GM12873 (cell line): ENCODE results near the gene PTPRR.

Experiments used
- TF ChIP-seq, protein P1 (sequence below): IDR thresholded peaks from 2 replicates; pipeline ENCODE4 v1.5.1; 2012; ENCODE audit warnings: low read depth, mild to moderate bottlenecking, moderate library complexity, low read length, control low read depth; ENCODE audit not compliant: insufficient read depth; ENCODE audit errors: missing control alignments

The PTPRR gene, protein sequence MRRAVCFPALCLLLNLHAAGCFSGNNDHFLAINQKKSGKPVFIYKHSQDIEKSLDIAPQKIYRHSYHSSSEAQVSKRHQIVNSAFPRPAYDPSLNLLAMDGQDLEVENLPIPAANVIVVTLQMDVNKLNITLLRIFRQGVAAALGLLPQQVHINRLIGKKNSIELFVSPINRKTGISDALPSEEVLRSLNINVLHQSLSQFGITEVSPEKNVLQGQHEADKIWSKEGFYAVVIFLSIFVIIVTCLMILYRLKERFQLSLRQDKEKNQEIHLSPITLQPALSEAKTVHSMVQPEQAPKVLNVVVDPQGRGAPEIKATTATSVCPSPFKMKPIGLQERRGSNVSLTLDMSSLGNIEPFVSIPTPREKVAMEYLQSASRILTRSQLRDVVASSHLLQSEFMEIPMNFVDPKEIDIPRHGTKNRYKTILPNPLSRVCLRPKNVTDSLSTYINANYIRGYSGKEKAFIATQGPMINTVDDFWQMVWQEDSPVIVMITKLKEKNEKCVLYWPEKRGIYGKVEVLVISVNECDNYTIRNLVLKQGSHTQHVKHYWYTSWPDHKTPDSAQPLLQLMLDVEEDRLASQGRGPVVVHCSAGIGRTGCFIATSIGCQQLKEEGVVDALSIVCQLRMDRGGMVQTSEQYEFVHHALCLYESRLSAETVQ

DNA sequence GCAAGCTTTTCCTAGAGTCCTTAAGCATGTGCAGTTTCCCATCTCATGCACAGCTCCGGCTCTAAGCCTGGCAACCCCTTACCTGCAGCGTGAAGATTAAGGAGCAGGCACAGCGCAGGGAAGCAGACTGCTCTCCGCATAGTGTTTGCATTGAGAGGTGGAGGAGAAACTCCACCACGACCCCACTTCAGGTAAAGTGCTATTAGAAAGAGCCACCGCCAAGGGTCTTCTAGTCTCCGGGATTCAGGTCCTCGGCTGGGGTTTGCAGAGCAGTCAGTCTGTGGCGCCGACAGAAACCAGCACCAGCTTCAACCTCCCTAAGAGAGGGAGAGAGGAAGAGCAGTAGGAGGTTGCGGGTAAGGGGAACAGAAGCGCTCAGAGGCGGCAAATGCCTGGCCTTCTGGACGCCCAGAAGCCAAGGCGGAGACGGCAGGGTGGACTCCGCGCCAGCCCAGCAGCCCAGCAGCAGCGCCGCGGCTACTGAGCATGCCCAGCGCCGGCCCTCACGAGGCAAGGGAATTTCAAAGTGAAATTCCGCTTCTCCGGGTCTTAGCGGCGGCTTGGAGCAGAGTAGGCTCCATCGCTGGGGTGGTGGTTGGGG lies at the start of gene PTPRR:
Gene PTPRR (minus strand): TSS at position 488 of the 601 bp plus-strand sequence. CDS start 348 bp downstream, at position 140.
- TF ChIP-seq, protein P1, sequence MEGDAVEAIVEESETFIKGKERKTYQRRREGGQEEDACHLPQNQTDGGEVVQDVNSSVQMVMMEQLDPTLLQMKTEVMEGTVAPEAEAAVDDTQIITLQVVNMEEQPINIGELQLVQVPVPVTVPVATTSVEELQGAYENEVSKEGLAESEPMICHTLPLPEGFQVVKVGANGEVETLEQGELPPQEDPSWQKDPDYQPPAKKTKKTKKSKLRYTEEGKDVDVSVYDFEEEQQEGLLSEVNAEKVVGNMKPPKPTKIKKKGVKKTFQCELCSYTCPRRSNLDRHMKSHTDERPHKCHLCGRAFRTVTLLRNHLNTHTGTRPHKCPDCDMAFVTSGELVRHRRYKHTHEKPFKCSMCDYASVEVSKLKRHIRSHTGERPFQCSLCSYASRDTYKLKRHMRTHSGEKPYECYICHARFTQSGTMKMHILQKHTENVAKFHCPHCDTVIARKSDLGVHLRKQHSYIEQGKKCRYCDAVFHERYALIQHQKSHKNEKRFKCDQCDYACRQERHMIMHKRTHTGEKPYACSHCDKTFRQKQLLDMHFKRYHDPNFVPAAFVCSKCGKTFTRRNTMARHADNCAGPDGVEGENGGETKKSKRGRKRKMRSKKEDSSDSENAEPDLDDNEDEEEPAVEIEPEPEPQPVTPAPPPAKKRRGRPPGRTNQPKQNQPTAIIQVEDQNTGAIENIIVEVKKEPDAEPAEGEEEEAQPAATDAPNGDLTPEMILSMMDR = no peak

DNA sequence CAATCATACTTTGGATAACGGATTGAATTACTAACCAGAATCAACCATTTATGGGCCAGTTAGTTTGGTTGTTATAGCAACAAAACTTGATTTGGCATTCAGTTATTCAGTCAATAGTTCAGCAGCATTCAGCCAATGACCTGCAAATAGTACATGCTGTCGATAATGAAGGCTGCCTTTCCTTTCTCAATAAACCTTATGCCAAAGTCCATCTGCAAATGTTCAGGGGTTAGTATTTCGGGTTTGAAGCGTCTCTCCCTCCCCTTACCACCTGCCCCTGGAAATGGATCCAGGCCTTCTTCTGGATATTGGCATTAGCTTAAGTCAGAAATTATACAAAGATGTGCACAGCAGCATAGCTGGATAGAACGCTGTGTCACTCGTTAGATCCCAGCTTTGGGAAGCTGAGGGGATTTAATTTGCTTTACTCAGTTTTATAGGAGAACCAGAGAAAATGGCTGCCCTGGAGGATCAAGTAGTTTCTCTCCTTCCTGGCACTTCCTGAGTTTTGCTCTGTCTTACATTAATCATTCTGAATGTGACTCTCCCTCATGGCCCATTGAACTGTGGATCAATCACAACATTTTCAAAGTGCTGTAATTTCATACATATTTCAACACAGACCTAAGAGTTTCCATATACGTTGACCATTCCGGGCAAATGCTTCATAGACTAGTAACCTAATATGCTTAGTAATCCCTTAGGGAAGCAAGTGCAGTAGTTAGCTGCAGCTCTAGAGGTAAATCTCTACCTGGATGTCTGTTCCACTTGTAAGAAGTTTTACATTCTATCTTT lies 46.7 kb upstream of the PTPRR start:
- TF ChIP-seq, protein P1 = no peak

DNA sequence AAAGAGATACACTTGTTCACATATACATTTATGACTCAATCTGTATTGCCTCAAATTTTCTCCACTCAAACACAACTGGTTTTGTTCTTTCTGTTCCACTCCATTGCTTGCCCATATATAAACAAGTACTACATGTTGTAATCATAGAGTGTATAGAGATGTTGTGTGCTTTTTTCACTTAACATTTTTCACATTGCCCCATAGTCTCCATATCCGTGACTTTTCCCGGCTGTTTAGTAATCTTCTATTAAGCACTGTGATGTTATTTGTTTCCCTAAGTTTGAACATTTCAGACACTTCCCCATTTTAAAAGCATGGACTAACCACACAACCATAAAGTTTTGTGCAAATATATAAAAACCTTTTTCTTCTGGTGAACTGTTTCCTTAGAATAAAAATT lies 45.5 kb upstream of the PTPRR start:
- TF ChIP-seq, protein P1 = no peak

DNA sequence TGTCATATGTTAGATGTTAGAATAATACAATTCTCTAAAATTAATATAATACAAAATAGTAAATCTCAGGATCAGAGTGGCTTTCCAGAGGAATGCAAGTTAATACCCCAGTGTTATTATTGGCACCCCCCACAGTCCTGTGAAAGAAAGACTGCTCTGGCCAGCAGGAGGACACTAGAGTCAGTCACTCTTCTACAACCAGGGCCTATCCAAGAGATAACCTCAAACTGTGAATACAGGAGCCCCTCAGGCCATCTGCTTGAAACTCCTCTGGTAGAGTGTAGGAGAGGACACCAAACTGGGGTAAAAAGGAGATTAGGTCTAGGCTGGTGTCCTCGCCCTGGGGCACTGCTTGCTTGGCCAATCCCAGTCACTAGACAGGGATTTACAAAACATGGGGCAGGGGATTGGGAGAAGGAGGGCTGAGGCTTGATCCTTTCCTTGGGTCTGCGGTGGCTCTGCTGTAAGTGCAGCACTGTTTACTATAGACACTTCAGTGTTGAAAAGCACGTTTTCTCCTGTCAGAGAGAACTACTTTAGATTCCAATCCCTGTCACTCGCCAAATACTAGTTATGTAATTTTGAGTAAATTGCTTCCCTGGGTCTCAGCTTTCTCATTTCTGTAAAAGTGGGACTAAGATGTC lies 44.5 kb upstream of the PTPRR start:
- TF ChIP-seq, protein P1 = no peak

DNA sequence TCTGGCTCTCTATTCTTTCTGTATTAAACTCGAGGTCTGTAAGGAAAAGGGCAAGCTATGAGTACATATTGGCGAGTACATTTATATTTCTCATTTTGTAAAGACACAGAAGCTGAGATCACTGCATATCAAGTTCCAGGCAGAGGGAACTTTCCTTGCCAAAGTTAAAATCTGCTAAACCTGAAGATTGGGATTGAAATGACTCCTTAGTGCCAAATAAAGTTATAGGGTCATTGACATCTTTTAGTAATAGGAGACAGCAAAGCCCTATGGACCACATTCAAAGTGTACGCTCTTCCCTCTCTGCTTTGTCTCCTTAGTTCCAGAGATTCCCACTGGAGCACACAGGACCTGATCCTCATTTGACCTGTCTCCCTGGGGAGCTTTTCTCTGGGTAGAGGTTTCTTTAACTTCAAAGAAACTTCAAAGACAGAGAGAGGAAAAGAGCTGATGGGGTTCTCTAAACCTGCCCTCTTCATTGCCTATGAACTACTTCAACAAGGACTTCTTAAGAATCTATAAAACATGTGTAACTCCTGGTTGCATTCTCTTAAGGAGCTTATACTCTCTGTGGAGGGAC lies 42.6 kb upstream of the PTPRR start:
- TF ChIP-seq, protein P1 = no peak

DNA sequence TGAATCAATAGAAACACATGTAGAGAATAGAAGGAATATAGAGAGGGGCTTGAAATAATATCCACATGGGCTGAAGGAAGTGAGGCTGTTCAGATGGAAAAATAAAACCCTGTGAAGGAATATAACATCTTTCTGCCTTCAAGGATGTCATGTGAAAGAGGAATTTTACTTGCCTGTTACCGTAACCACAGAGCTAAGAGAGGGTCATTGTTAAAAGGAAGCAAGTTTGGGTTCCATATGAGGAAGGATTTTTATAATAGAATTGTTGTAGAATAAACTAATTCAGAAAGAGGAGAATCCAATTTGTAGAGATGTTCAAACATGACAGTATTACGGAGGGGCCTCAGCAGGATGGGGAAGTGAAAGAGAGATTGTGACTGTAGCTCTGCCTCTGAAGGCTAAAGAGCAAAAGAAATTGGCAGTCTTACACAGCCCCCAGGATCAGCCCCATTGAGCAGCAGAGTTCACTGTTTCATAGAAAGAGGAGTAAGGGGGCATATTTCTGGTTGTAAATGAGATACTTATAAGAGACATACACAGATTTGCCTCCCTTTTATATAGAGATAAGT lies 41.8 kb upstream of the PTPRR start:
- TF ChIP-seq, protein P1 = no peak
